PFSK-1 (cell line): ENCODE results near the gene CCDC51. TPM values are rescaled to one million over a fixed set of nuclear protein-coding genes. Genes with fewer than 3 reads are reported as not detected.
A peak's percentile ranks its signal among the peaks of the same experiment; 100 is the strongest.

ENCODE experiments used
- FOXP2 ChIP-seq: optimal IDR thresholded peaks from 2 replicates; pipeline ENCODE3; 2011; ENCODE audit warnings: borderline replicate concordance, control low read depth, inconsistent platforms; ENCODE audit not compliant: insufficient read depth; ENCODE audit errors: extremely low read length, extremely low read depth
- POLR2AphosphoS5 ChIP-seq: IDR thresholded peaks from 2 replicates; pipeline ENCODE4 v1.6.1; 2012; ENCODE audit warnings: low read depth, mild to moderate bottlenecking, control low read depth, low read length, moderate library complexity
- SIN3A ChIP-seq: IDR thresholded peaks from 2 replicates; pipeline ENCODE4 v1.6.1; 2012; ENCODE audit warnings: mild to moderate bottlenecking, low read length, moderate library complexity, borderline replicate concordance; ENCODE audit not compliant: insufficient read depth
- TAF1 ChIP-seq: IDR thresholded peaks from 2 replicates; pipeline ENCODE4 v1.6.1; 2012; ENCODE audit warnings: low read length, control low read depth, borderline replicate concordance; ENCODE audit not compliant: insufficient read depth
- polyA plus RNA-seq: library from polyadenylated mRNA; unstranded; fragments of >200 nt; gene quantifications from one replicate; pipeline ENCODE4 v1.2.1, GENCODE V29; 2012; ENCODE audit warnings: low read depth, missing spikeins; ENCODE audit not compliant: insufficient read length
- TF ChIP-seq, protein P1 (sequence below), 2 experiments: IDR thresholded peaks; 2 replicates each; pipeline versions ENCODE4 v1.6.1 to v1.8.0; 2011 to 2012; ENCODE audit warnings: low read depth in 2 of 2, low read length in 2 of 2, control low read depth in 1 of 2, inconsistent platforms in 1 of 2, mild to moderate bottlenecking in 1 of 2, moderate library complexity in 1 of 2; ENCODE audit not compliant: insufficient read depth in 1 of 2

The CCDC51 gene, protein sequence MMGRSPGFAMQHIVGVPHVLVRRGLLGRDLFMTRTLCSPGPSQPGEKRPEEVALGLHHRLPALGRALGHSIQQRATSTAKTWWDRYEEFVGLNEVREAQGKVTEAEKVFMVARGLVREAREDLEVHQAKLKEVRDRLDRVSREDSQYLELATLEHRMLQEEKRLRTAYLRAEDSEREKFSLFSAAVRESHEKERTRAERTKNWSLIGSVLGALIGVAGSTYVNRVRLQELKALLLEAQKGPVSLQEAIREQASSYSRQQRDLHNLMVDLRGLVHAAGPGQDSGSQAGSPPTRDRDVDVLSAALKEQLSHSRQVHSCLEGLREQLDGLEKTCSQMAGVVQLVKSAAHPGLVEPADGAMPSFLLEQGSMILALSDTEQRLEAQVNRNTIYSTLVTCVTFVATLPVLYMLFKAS
- polyA plus RNA-seq, result 19.8 TPM

DNA sequence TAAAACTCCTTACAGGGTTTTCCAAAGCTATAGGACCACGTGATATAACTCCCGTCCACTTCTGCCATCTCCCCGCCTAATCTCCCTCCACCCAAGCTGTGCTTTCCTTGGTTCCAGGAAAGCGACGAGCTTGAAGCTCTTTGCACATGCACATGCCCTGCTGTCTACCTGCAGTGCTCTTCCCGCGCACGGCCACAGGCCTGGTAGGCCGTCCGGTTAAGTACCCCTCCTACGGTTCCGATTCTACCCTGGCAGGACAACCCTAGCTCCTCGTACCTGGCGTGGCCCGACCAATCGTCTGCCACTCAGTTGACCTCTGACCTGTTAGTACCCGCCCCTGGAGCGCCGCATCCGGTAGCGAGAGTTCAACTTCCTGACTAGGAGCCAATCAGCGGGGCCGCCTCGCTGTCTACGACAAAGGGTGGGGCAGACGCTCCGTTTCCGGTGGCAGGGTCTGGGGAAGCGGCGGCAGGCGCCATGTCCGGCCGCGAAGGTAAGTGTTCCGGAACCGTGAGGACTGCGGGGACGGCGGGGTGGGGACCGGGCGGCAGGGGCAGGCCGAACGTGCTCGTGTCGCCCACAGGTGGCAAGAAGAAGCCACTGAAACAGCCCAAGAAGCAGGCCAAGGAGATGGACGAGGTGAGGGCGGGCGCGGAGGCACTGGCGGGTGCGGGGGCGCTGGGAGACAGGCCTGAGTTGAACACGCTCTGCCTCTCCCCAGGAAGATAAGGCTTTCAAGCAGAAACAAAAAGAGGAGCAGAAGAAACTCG lies at the start of gene CCDC51, which contains the start of gene TMA7:
Gene CCDC51 (minus strand): TSS at position 300 of the 770 bp plus-strand sequence. CDS start 4,991 bp downstream, outside the sequence.
Gene TMA7 (plus strand): TSS at position 438 of the 770 bp plus-strand sequence. CDS start 40 bp downstream, at position 478.
- TF ChIP-seq TAF1, result peak; percentile 71; the same call in 1 of the 2 replicates
- TF ChIP-seq, protein P1, sequence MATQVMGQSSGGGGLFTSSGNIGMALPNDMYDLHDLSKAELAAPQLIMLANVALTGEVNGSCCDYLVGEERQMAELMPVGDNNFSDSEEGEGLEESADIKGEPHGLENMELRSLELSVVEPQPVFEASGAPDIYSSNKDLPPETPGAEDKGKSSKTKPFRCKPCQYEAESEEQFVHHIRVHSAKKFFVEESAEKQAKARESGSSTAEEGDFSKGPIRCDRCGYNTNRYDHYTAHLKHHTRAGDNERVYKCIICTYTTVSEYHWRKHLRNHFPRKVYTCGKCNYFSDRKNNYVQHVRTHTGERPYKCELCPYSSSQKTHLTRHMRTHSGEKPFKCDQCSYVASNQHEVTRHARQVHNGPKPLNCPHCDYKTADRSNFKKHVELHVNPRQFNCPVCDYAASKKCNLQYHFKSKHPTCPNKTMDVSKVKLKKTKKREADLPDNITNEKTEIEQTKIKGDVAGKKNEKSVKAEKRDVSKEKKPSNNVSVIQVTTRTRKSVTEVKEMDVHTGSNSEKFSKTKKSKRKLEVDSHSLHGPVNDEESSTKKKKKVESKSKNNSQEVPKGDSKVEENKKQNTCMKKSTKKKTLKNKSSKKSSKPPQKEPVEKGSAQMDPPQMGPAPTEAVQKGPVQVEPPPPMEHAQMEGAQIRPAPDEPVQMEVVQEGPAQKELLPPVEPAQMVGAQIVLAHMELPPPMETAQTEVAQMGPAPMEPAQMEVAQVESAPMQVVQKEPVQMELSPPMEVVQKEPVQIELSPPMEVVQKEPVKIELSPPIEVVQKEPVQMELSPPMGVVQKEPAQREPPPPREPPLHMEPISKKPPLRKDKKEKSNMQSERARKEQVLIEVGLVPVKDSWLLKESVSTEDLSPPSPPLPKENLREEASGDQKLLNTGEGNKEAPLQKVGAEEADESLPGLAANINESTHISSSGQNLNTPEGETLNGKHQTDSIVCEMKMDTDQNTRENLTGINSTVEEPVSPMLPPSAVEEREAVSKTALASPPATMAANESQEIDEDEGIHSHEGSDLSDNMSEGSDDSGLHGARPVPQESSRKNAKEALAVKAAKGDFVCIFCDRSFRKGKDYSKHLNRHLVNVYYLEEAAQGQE (IDR thresholded peaks at IDR 0.05; ENCODE audit: insufficient read depth in 1 of 2, low read depth in 2 of 2, low read length in 2 of 2), result peak in 1 of 2 experiments; percentile 33; a peak in 1 of 4 replicates
- peak; percentile 73 for TF ChIP-seq POLR2AphosphoS5
- TF ChIP-seq SIN3A, result no peak
- TF ChIP-seq FOXP2, result no peak

DNA sequence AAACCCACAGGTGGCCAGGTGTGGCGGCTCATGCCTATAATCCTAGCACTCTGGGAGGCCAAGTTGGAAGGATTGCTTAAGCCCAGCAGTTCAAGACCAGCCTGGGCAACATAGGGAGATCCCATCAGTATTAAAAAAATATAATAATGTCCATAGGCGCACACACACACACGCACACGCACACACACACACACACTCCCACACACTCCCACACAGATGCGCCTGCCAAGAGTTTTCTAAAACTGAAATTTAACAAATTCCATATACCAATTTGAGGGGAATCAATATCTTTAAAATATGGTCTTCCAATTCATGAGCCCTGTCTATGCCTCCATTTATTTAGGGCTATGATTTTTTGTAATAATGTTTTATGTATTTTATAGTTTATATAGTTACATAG lies 47.0 kb upstream of the CCDC51 start:
- TF ChIP-seq FOXP2, result no peak
- TF ChIP-seq TAF1, result no peak
- no peak for TF ChIP-seq SIN3A
- TF ChIP-seq POLR2AphosphoS5, result no peak
- TF ChIP-seq, protein P1 (IDR thresholded peaks at IDR 0.05; ENCODE audit: insufficient read depth in 1 of 2, low read depth in 2 of 2, low read length in 2 of 2), result no peak

DNA sequence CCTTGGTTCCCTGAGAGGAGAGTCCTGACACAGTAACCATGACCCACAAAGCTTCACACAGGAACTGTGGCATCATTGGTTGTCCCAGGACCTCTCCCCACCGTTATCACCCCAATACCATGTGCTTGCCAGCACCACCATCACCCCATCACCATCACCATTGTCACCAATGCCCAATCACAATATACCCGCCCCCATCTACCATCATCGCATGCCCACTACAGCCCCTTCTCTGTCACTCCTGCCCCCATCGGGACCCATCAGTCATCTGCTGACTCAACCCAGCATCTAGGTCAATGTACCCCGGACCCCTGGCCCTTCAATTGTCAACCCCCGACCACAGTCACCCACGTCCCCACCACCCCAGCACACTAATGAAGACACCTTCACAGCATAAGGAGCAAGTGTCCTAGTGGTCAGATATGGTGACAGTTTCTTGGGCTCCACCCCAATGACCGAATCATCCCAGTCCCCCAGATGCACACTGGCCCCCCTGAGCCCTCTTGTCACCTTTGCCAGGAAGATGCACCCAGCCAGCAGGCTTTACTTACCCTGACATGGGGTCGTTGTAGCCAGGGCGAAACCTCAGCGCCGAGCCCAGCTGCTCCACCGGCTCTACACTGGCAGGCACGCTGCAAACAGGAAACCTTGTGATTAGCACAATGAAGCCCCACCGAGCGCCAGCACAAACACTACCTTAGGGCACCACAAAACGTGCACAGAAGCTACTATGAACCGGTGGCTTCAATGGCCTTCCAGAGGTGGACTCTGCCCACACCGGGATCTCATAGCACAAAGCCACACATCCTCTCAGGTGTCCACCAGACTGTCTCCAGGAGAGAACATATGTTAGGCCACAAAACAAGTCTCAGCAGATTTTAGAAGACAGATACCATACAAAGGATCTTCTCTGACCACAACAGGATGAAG lies 39.0 kb upstream of the CCDC51 start:
- TF ChIP-seq SIN3A, result no peak
- TF ChIP-seq FOXP2, result no peak
- TF ChIP-seq POLR2AphosphoS5, result no peak
- TF ChIP-seq, protein P1 (IDR thresholded peaks at IDR 0.05; ENCODE audit: insufficient read depth in 1 of 2, low read depth in 2 of 2, low read length in 2 of 2), result no peak
- no peak for TF ChIP-seq TAF1

DNA sequence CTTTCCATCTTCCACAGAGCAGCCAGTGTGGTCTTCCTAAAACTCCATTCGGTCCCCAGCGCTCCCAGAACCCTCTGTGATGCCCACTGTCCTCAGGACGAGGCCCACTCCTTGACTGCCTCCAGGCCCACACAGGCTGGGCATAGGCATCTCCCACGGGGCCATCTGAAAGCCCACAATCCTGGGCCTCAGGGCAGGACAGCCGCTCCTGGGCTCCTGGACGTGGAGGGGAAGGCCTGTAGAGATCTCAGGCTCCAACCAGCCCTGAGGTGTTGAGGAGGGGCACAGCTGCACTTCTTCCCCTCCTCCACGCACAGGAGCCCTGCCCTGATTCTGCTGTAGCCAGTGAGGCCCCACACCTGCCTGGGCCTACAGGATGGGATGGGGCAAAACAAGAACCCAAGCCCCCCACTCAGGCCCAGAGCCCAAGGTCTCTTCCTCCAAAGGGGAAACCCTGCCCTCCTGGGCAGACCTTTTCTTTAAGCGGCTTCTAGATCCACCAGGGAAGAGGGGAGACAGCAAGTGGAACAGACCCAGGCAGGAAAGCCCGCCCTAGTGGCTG lies 38.1 kb upstream of the CCDC51 start:
- TF ChIP-seq FOXP2 (no peak), POLR2AphosphoS5 (no peak)
